Adrenal gland (tissue), 12 donors: ENCODE data around the gene MED12L. TPM values are rescaled to one million over a fixed set of nuclear protein-coding genes. Genes with fewer than 3 reads are reported as not detected.

Source experiments
- DNase-seq, 7 donors: peaks; one replicate each; pipeline ENCODE4 v3.0.0-alpha.2; 2019 to 2020
- H3K27ac ChIP-seq, 5 donors: fragments of 200-600 bp; sonication (generic) in 4 of 5; 1 replicate in 3 of 5; 2 replicates in 2 of 5; pipeline versions ENCODE4 v1.5.1 to v1.8.0; 2016 to 2020; ENCODE audit warnings: mild to moderate bottlenecking in 1 of 5
- H3K27me3 ChIP-seq: fragments of 200-600 bp; 2 replicates; pipeline ENCODE4 v1.8.0; 2021
- H3K36me3 ChIP-seq, 2 donors: fragments of 200-600 bp; replicated peaks in 1 of 2; 1 replicate in 1 of 2; 2 replicates in 1 of 2; pipeline versions ENCODE4 v1.5.1 to v1.8.0; 2018 to 2022
- H3K4me1 ChIP-seq, 2 donors: fragments of 200-600 bp; replicated peaks in 1 of 2; 1 replicate in 1 of 2; 2 replicates in 1 of 2; pipeline versions ENCODE4 v1.5.1 to v1.8.0; 2018 to 2021
- H3K4me3 ChIP-seq, 4 donors: fragments of 200-600 bp; sonication (generic) in 3 of 4; one replicate each; pipeline ENCODE4 v1.5.1; 2016 to 2018
- H3K9me3 ChIP-seq, 3 donors: fragments of 200-600 bp; sonication (generic) in 1 of 3; replicated peaks in 1 of 3; 1 replicate in 2 of 3; 2 replicates in 1 of 3; pipeline versions ENCODE4 v1.5.1 to v1.8.0; 2016 to 2021
- CTCF ChIP-seq, 6 experiments: fragments of 450-650 bp in 4 of 6; fragments of 200-600 bp in 2 of 6; sonication (generic) in 1 of 6; IDR thresholded peaks; 1 replicate in 5 of 6; 2 replicates in 1 of 6; pipeline versions ENCODE4 v1.5.1 to v1.8.0; 2016 to 2021; ENCODE audit warnings: antibody characterized with exemption in 6 of 6, mild to moderate bottlenecking in 2 of 6, moderate library complexity in 1 of 6
- POLR2A ChIP-seq, 2 donors: fragments of 450-650 bp; IDR thresholded peaks; one replicate each; pipeline ENCODE4 v1.6.1; 2017; ENCODE audit warnings: antibody characterized with exemption in 2 of 2, mild to moderate bottlenecking in 2 of 2, moderate library complexity in 1 of 2
- WGBS, 4 donors: extraction: QIAGEN DNeasy Blood & Tissue Kit in 2 of 4; methylation state at CpG; one replicate each; pipeline versions ENCODE4 v1.1.5 to v1.1.7; 2013 to 2017; 5-methylcytosine and 5-hydroxymethylcytosine counted together
- intact Hi-C, 2 donors: fragments of 100-400 bp; cut with DNase I; formaldehyde crosslinking; loops; one replicate each; pipeline versions ENCODE4 v1.14.1 to v1.15.0; 2022 to 2023
- polyA plus RNA-seq, 3 donors: library from polyadenylated mRNA; stranded (reverse); fragments of 200-250 nt in 2 of 3; fragments of 350-450 nt in 1 of 3; fragmentation: Illumina TruSeq in 1 of 3; extraction: RNeasy Lipid Tissue Mini Kit (QIAGEN cat#74804) in 1 of 3; gene quantifications; one replicate each; pipeline ENCODE4 v1.2.3, GENCODE V29; 2013 to 2014
- total RNA-seq, 9 donors: library from RNA; depleted of rRNA in 4 of 9; stranded (reverse); fragments of >200 nt in 4 of 9; fragments of 120-200 nt in 1 of 9; fragmentation: NEBNext Ultra II Directional in 1 of 9; extraction: Animal tissue kit (Norgen Biotek cat#: 25700) in 1 of 9; gene quantifications; one replicate each; pipeline versions ENCODE4 v1.1.0 to v1.2.4, GENCODE V29; 2013 to 2023
- donor health status: healthy with polysubstance abuse.
- donor health status: Bipolar disorder and iron deficiency.
- donor health status: DM: yes; HTN: yes; CAD: no.
- donor health status: DM: no; HTN: no; CAD: no.
- donor health status: DM: no; HTN: no; CAD: no.
- donor health status: DM: yes; HTN: yes; CAD: no.

The MED12L gene
- total and polyA plus RNA-seq, 12 donors: 0.77 to 25.0 (median 6.3) TPM

- H3K9me3 ChIP-seq: no peaks in the 10 kb centered on the region
- intact Hi-C loops: no loop called here
- no peaks in the 10 kb centered on the region for H3K4me1 ChIP-seq
- H3K27me3 ChIP-seq: no peaks in the 10 kb centered on the region
- DNase-seq: no peak
- H3K36me3 ChIP-seq: no peaks in the 10 kb centered on the region
- no peak overlapping the region for H3K4me3 ChIP-seq
- H3K27ac ChIP-seq: no peak overlapping the region
- TF ChIP-seq CTCF (IDR thresholded peaks at IDR 0.05): no peak
- TF ChIP-seq POLR2A (IDR thresholded peaks at IDR 0.05): no peak
- WGBS, 4 donors: 89 to 93% (median 91%) methylated on average over 1 of the region's 1 CpG
These were observed 222.4 kb downstream of the MED12L start for GRCh38 chr3:151307583-151308488.

- WGBS, 4 donors: 95 to 98% (median 97%) methylated on average over 2 of the region's 2 CpGs
- DNase-seq: no peak
- intact Hi-C loops: no loop called here
- H3K36me3 ChIP-seq: no peaks in the 10 kb centered on the region
- H3K9me3 ChIP-seq: no peaks in the 10 kb centered on the region
- no peak overlapping the region for H3K27ac ChIP-seq
- H3K4me3 ChIP-seq: no peak overlapping the region
- no peaks in the 10 kb centered on the region for H3K4me1 ChIP-seq
- TF ChIP-seq CTCF (IDR thresholded peaks at IDR 0.05) (no peak), POLR2A (IDR thresholded peaks at IDR 0.05) (no peak)
- H3K27me3 ChIP-seq: no peaks in the 10 kb centered on the region
These were observed 224.1 kb downstream of the MED12L start for GRCh38 chr3:151309566-151309965.

- H3K4me3 ChIP-seq: no peak overlapping the region
- TF ChIP-seq POLR2A (IDR thresholded peaks at IDR 0.05) (no peak), CTCF (IDR thresholded peaks at IDR 0.05) (no peak)
- DNase-seq: no peak
- 95 to 98% (median 96%) methylated on average over 3 of the region's 3 CpGs for WGBS, 4 donors
- intact Hi-C loops: no loop called here
- H3K36me3 ChIP-seq: no peaks in the 10 kb centered on the region
- H3K27ac ChIP-seq: no peak overlapping the region
- H3K27me3 ChIP-seq: no peaks in the 10 kb centered on the region
- H3K4me1 ChIP-seq: peaks cover 0 to 2% of the 10 kb centered on the region in 2 donors
- no peaks in the 10 kb centered on the region for H3K9me3 ChIP-seq
These were observed 227.5 kb downstream of the MED12L start for GRCh38 chr3:151312972-151313371.

GRCh38 chr3:151314137-151314536 lies 228.7 kb downstream of the MED12L start:
- H3K4me3 ChIP-seq: no peak overlapping the region
- no peak for DNase-seq
- intact Hi-C loops: no loop called here
- H3K36me3 ChIP-seq: no peaks in the 10 kb centered on the region
- no peaks in the 10 kb centered on the region for H3K9me3 ChIP-seq
- H3K4me1 ChIP-seq: peaks cover 0 to 14% of the 10 kb centered on the region in 2 donors
- WGBS, 4 donors: 77 to 96% (median 93%) methylated on average over 2 of the region's 2 CpGs
- no peak for TF ChIP-seq CTCF (IDR thresholded peaks at IDR 0.05)
- no peaks in the 10 kb centered on the region for H3K27me3 ChIP-seq
- H3K27ac ChIP-seq: no peak overlapping the region
